ACHN (cell line): ENCODE measurements around the gene USP33.
"Not testable (repeated sequence)": the region's sequence is repeated elsewhere in the genome, so short reads cannot be mapped to it uniquely, and the experiment has no call there.

Experiments
- DNase-seq: peaks from one replicate; pipeline ENCODE4 v3.0.0-alpha.2; 2015
- in situ Hi-C: cut with HindIII; loops from 2 replicates; pipeline ENCODE4 v1.10.0; 2017; ENCODE audit warnings: low sequenced_read_pairs, low pct_ligation_motif_present, low pct_unique_long_range_greater_than_20kb

USP33 gene

GRCh38 chr1:77759071-77760028 is at the start of gene USP33:
TSS of gene USP33 (minus strand) at chr1:77759852. CDS start at chr1:77741697, 18,155 bp downstream.
- in situ Hi-C loops, result no loop called here
- DNase-seq, result peak; percentile 84

DNA sequence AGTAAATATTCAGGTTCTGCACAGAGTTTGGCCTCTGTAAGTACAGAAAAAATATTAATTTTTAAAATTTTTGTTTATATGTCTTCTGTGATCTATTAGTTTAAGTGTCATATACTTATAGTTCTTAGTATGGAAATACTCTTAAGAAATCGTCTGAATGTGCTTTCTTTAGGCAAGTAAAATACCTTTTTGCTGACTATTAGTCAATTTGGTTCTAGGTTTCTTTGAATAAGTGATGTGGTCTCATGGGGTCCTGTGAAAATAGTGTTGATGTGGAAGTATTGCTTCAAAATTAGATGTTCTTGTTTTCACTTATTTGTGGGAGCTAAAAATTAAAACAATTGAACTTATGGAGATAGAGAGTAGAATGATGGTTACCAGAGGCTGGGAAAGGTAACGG is 43.7 kb upstream of the USP33 start:
- in situ Hi-C loops, result no loop called here
- DNase-seq, result no peak

DNA sequence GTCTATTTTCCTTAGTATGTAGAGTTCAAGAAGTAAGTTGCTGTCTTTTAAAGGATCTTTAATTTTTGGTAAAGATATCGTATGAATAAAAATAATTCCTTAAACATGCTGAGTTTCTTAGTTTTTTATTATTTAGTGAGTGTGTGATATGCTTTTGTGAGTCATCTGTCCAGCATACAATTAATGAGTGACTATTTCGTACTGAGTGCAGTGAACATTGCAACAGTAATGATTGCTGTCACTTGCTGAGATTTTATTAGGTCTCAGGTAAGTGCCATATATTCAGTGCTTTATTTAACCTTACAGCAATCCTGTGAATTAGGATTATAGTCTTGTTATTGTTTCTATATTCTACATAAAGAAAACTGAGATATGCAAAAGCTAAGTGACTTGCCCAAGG is 42.4 kb upstream of the USP33 start:
- in situ Hi-C loops, result no loop called here
- DNase-seq, result peak; percentile 26

GRCh38 chr1:77797991-77798390 is 38.3 kb upstream of the USP33 start:
- in situ Hi-C loops, result no loop called here
- DNase-seq, result no peak

GRCh38 chr1:77796695-77797405 is 37.2 kb upstream of the USP33 start:
- DNase-seq, result no peak
- in situ Hi-C loops, result no loop called here

DNA sequence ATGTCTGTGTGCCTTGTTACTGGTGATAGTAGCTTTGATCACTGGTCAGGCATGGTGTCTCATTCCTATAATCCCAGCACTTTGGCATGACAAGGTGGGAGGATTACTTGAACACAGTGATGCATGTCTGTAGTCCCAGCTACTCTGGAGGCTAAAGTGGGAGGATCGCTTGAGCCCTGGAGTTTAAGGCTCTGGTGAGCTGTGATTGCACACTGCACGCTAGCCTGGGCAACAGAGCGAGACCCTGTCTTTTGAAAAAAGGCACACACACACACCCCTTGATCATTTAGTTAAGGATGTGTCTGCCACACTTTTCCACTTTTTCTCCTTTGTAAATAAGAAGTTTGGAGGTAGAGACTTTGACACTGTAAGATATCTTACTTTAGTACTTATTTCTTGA is 34.9 kb upstream of the USP33 start:
- in situ Hi-C loops, result no loop called here
- DNase-seq, result no peak

DNA sequence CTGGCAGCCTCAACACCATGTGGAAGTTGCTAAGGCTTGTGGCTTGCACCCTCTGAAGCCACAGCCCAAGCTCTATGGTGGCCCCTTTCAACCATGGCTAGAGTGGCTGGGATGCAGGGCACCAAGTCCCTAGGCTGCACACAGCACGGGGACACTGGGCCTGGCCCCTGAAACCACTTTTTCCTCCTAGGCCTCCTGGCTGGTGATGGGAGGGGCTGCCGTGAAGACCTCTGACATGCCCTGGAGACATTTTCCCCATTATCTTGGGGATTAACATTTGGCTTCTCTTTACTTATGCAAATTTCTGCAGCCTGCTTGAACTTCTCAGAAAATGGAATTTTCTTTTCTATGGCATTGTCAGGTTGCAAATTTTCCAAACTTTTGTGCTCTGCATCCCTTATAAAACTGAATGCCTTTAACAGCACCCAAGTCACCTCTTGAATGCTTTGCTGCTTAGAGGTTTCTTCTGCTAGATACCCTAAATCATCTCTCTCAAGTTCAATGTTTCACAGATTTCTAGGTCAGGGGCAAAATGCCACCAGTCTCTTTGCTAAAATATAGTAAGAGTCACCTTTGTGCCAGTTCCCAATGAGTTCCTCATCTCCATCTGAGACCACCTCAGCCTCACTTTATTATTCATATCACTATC is 26.6 kb upstream of the USP33 start:
- in situ Hi-C loops, DNase-seq: not testable (repeated sequence)

DNA sequence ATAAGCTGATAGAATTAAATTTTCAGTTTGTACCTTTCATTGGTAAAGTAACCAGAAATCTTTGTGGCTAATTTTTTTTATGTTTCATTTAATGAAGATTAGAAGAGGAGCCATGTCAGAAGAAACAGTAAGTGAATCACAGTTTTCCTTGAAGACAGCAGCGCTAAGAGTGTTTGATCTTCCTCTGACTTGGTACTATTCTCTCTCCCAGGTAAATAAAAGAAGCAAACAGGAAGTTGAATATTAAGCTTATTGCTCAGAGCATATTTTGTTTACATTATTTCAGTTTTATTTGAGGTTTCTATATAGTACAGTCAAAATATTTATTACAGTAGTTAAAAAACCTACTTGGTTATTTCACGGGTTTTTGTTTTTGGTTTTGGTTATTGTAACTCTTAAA is 23.5 kb upstream of the USP33 start:
- no peak for DNase-seq
- in situ Hi-C loops, result no loop called here

- no peak for DNase-seq
- in situ Hi-C loops, result no loop called here
Measured at GRCh38 chr1:77781683-77782082, 22.0 kb upstream of the USP33 start.

DNA sequence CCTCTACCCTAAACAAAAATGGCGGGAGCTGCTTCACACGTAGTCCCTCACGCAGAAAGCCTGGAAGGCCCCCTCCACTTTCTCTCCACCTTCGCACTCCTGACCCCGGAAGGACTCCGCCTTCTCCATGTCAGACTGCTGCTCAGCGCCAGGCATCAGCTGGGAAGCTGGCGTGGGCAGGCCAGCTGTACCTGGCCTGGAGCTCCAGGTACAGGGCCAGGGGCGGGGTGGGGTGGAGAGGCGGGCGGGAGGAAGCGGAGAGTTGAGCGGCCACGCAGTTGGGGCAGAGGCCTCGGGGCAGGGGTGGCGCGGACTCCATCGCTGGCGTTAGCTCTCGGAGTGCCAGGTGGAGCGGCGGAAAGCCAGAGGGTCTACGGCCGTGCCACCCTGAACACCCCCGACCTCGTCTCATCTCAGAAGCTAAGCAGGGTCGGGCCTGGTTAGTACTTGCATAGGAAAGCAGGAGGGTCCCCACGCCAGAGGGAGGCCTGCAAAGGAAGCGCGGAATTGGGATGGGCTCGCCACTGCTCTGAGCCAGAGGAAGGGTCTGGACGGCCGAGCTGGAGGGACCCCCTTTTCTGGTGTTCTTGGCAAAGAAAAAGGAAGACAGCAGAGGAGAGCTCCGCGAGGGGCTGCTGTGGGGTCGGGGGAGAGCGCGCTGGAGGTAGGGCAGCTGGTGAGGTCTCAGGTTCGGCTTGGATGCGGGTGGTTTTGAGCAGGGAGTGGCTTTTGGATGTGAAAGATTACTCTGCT is 20.1 kb upstream of the USP33 start, which contains the start of gene MIGA1:
TSS of gene MIGA1 (plus strand) at position 121 of the 753 bp plus-strand sequence. CDS start 3,604 bp downstream, outside the sequence.
- in situ Hi-C loops, result no loop called here
- DNase-seq, result peak; percentile 86

GRCh38 chr1:77776007-77776700 is 16.5 kb upstream of the USP33 start:
- peak; percentile 84 for DNase-seq
- in situ Hi-C loops, result no loop called here

DNA sequence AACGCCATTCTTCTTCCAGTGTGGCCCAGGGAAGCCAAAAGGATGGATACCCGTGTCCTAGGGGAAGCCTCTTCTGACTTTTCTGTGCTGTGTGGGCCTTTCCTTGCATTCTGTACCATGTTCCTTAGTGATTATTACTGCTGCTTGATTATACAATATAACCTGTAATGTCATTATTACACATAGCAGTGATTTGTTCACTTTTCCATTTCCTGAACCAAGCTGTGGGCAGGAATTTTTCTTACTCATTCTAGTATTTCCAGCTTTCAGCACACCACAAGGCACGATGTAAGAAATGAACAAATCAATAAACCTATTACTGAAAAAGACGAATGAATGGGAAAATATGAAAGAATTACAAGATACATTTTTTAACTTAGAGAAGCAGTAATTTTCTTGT is 8.4 kb upstream of the USP33 start:
- in situ Hi-C loops, result no loop called here
- no peak for DNase-seq

DNA sequence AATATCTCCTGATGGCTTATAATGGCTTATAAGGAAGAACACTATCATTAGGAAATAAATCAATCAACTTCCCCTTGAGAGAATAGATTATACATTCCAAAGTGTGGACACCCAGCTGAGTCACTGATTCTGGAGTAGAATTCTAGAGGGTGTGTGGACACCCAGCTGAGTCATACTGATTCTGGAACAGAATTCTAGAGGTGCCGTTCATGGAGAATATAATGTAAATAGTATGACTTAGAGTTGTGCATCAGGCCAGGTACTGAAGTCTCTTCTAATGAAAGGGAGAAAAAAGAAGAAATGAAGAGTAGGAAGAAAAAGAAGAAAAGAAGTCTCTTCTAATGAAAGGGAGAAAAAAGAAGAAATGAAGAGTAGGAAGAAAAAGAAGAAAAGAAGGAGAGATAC is 2.4 kb upstream of the USP33 start:
- in situ Hi-C loops, result no loop called here
- peak; percentile 53 for DNase-seq

DNA sequence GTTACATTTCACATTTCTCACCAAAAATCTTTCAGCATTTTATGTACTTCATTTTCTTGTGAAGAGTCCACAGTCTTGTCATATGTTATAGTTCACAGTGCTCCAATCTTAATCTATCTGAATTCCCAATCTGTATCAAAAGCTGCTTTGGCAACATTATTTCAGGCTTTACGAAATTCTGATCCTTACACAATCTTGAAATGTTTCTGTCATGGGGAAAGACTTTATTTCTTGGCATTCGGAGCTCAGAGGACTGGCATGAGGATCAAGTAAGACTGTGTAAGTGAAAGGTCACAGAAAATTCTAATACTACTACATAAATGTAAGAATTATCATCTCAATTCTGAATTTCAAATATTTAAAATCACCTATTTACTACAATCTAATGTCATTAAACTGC is 2.0 kb downstream of the USP33 start:
- in situ Hi-C loops, result no loop called here
- no peak for DNase-seq

DNA sequence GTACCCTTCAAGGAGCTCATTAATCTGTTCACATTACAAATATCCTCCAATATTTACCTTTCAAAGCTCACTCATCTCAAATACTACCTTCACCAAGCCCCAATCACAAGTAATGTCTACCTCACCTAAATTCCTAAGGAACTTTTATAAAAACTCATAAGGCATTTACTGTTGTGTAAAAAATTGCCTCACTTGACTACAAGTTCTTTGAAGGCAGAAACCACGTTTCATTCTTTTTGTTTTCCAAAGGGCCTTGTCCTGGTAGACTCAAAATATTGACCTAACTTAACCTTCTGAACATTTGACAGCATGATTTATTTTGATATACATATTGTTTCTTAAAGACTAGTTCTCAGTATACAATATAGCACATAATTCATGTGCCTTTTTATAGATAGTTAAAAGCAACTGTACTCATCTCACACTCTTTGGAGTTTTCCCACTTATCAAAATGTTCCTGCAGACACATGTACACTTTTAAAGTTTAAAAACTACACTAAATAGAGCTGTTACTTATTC is 2.5 kb downstream of the USP33 start:
- in situ Hi-C loops, result no loop called here
- DNase-seq, result no peak

DNA sequence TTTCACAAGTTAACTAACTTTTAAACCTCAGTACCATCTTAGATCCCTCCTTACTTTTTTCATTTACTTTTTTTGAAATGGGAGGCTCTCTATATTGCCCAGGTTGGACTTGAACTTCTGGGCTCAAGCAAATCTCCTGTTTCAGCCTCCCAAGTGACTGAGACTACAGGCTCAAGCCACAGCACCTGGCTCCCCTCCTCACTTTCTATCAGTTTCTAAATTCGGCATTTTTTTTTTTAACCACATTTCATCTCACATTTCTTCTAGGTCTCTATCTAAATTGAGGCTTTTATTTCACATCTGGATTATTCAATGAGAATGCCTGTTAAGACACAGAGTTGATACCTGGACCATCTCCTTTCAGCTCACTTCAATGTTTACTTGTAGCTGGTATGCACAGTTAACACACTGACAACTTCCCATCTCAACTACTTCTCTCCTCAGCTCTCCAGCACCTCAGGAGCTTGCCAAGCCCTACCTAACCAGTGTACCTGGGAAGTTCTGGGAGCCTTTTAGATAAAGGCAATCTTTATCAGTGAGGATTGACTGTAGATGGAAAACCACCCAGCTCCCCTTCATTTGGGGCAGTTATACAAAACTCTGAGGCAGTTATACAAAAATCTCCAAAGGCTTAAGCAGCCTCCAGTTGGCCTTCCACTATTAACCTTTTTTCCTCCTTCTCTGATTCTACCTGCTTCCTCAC is 3.4 kb downstream of the USP33 start:
- DNase-seq, result no peak
- in situ Hi-C loops, result no loop called here

GRCh38 chr1:77749489-77749888 is 10.2 kb downstream of the USP33 start:
- in situ Hi-C loops, DNase-seq: not testable (repeated sequence)
